ENCODE results near the gene CLASRP.
"Not testable (repeated sequence)": the region's sequence is repeated elsewhere in the genome, so short reads cannot be mapped to it uniquely, and the experiment has no call there.

Gene CLASRP

DNA sequence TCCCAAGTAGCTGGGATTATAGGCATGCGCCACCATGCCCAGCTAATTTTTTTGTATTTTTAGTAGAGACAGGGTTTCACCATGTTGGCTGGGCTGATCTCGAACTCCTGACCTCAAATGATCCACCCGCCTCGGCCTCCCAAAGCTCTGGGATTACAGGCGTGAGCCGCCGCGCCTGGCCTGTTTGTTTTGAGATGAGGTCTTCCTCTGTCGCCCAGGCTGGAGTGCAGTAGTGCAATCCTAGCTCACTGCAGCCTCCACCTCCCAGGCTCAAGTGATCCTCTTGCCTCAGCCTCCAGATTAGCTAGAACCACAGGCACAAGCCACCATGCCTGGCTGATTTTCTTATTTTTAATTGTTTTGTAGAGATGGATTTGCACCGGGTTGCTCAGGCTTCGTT lies 67.5 kb downstream of the CLASRP start:
- not testable (repeated sequence) for DNase-seq

DNA sequence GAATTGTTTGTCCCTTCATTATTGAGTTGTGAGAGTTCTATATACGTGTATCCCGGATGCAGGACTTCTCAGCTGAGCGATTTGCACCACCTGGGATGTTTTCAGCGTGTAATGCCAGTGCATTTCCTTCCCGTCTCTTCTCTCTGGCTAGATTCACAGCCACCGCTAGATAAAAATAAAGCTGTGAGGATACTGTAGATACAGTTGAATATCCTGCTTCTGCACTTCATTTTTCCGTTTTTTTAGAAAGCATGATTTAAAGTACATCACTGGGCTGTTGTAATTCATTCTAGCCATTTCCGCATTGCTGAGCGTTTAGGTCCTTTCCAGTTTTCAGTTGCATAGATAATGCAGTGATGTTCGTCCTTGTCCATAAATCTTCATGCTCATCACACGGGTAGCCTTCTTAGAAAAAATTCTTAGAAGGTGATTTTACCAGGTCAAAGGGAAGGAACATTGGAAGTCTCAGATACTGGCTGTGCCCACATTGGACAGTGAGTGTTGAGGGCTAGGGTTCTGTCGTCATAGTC lies 68.8 kb downstream of the CLASRP start:
- no peak for DNase-seq

DNA sequence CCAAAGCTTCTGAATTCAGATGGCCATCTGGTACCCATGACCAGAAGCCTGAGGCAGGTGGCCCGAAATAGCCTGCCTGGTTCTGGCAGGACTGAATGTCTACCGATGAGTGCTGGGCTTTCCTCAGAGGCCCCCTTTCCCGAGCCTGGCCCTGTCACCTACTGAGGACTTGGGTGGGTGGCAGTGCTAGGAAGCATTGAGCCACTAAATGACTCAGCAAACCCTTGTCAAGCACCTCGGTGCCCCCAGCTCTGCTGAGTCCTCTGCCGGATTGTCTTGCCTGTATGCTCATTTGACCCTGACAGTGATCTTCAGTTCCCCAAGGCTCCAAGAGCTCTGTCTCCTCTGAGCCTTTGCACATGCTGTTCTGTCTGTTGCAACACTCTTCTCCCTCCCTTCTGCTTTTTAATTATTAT lies 72.0 kb downstream of the CLASRP start:
- DNase-seq: no peak

DNA sequence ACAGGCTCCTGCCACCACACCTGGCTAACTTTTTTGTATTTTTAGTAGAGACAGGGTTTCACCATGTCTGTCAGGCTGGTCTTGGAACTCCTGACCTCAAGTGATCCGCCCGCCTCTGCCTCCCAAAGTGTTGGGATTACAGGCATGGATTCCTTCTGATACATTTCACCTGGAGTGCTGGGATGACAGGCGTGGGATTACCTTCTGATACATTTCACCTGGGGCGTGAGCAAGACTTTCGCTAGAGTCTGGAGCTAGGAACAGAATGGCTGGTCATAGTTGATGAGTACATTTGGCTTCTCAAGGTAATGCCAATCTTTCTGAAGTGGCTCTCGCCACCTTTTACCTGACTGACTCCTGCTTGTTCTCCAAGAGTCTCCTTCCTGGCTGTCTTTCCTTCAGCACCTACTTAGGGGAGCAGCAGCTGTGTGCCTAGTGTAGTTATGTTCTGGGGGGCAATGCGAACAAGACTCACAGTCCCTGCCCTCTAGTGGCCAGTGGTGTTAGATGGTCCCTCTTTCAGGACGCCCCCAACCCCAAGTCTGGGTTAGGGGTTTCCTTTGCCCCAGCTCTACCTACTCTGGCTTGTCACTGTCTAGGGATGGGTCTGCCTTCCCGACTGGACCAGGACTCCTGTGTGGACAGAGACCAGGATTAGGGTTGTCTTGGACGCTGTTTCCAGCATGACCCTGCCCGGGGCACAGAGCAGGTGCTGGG lies 73.4 kb downstream of the CLASRP start:
- DNase-seq: no peak

GRCh38 chr19:45113628-45114027 lies 74.8 kb downstream of the CLASRP start:
- no peak for DNase-seq

DNA sequence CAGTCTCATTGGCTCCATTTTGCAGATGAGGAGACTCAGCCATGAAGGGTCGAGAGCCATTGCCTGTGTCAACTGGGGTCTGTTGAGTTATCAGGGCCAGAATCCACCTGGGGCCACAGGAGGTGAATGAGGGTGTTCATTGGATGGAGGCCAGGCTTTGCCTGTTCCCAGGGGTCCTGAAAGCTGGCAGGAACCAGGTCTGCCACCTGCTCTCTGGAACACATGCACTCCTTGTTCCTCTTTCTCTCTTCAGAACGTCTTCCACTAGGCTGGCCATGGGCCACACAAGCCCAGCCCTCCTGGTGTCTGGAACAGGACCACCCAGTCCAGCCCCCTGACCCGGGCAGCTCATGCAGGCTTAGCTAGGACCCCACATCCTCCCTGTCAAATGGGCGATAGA lies 75.3 kb downstream of the CLASRP start:
- DNase-seq: no peak

DNA sequence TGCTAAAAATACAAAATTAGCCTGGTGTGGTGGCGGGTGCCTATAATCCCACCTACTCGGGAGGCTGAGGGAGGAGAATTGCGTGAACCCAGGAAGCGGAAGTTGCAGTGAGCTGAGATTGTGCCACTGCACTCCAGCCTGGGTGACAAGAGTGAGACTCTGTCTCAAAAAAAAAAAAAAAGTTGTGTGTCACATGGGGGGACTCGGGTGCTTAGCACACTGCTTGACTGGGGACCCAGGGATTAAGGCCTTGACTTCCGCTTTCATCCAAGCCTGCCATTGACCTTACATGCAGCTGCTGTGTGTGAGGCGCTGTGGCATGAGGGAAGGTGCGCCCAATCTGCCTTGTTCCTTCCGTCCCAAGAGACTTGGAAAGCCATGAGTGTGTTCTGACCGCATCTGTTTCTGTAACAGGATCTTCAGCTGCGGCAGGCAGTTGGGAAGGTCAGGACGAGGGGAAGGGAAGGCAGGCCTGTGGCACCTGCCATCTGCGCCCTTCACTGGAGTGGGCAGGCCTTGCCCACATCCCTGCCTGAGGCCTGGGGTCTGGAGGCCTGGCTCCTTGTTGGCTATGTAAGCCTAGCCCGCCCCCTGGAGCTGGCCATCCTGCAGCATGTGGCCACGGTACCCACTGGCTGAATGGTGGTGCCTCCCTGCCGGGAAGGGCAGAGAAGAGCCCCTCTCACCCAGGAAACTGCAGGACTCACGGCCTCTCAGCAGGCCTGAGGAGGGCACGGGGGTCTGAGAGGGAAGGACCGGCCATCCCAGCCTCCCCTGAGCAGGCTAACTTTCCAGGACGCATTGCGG lies 77.2 kb downstream of the CLASRP start:
- DNase-seq: no peak

DNA sequence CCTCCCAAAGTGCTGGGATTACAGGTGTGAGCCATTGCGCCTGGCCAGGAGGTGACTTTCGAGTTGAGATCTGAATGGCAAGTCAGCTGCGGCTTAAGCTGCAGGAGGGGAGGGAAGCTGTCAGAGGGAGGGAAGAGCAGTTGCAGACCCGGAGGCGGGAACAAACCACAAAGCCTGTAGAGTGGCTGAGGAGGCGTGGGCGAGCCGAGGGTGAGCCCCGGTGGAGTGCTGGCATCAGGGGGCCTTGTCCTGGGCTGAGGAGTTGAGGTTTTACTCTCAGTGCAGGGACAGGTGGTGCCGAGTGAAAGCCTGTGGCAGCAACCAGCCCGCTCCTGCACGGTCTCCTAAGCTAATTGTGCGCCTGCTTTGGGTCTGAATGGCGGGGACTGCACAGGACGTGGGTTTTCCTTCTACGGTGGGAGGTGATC lies 78.3 kb downstream of the CLASRP start:
- no peak for DNase-seq

DNA sequence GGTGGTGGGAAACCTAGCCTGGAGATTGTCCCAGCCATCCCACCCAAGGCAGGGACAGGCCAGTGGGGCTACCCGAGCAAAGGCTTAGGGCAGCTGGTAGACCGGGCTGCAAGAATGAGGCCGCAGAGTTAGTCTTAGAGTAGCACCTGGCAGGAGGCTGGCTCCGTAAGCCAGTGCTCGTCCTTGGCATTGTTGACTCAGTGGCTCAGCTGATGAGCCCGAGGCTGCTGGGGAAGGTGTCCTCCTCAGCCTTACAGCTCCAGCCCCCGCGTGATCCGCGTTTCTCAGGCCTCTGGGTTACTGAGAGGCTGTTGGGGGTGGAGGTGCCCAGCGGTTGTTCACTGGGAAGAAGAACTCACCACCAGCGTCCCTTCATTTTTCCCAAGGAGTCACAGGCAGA lies 78.8 kb downstream of the CLASRP start:
- no peak for DNase-seq

- no peak for DNase-seq
These were observed 79.3 kb downstream of the CLASRP start for GRCh38 chr19:45118106-45118505.

GRCh38 chr19:45118591-45119355 lies 79.9 kb downstream of the CLASRP start:
- not testable (repeated sequence) for DNase-seq

- DNase-seq: no peak
These were observed 80.7 kb downstream of the CLASRP start for GRCh38 chr19:45119582-45119981.

Measured in NCI-H446 treated with DMSO at 0.1 percent for 48 hours (cell line).